ENCODE results near the gene P2RY12. TPM values are rescaled to one million over a fixed set of nuclear protein-coding genes. Genes with fewer than 3 reads are reported as not detected.

Gene P2RY12
- 49.8 TPM for total RNA-seq

DNA sequence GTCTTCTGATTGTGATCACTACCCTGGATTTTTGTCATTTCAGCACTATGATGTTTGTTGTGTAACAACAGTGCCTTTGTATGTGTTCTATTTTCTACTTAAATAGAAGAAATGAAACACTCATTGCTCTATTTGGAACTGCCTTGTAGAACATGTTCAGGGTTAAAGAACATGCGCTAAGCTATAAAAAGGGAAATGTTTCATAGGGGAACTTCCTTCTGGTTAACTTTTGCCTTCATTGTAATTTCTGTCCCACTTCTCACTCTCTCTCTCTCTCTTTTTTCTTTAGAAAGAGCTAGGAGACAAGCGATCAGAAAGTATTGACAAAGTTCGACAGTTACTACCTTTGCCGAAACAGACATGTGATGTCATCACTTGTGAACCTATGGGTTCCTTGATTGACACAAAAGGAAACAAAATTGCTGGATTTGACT, at the start of gene P2RY12:
Gene P2RY12 (minus strand): TSS at position 13 of the 434 bp plus-strand sequence. CDS start 45,908 bp downstream, outside the sequence.
- no peak for DNase-seq

DNA sequence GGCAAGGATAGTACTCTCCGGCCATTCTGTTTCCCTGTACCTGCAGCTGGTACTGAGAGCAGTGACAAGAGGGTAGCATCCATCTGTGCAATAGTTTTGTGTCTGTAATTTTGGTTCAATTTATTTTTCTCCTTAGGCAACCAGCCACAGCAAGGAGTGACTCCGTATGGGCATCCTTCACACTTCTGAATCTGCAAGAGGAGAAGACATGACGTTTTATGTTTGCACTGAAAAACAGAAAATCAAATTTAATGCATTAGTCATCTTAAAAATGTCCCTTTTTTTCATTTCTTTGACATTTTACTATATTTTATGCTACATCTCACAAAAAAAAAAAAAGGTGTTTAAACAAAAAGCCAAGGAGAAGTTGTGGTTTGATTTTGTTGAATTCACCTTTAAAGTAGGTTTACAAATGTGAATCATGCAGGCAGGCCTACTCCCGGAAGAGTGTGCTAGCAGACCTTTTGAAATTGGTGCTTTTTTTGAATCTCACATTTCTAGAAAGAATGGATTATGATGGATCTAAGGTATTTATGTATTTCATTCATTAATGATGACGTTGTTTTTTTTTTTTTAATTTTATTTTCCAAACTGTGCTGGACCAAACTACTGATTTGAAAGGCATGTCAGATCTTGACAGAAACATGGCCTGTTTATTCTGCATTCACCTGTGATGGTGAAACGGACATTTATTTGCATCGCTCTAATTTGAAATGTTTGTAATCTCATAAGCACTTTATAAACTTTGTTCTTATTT, 48.2 kb upstream of the P2RY12 start:
- no peak for DNase-seq

DNA sequence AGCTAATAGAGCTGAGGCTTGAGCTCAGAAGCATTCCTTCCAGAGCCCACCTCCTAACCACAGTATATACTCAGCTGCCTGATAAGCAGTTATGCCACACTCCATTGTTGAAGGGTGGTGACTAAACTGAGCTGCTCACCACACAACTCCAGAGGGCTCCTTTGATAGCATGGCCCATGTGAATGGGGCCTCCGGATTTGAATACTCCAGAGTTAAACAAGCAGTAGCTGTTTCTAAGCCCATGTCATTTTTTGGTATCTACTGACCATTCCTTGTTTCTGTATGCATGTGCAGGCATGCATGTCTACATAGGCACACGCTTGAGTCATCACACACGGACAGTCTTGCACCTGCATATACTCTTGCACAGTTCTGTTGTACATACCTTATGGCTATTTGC, 47.4 kb upstream of the P2RY12 start:
- no peak for DNase-seq

DNA sequence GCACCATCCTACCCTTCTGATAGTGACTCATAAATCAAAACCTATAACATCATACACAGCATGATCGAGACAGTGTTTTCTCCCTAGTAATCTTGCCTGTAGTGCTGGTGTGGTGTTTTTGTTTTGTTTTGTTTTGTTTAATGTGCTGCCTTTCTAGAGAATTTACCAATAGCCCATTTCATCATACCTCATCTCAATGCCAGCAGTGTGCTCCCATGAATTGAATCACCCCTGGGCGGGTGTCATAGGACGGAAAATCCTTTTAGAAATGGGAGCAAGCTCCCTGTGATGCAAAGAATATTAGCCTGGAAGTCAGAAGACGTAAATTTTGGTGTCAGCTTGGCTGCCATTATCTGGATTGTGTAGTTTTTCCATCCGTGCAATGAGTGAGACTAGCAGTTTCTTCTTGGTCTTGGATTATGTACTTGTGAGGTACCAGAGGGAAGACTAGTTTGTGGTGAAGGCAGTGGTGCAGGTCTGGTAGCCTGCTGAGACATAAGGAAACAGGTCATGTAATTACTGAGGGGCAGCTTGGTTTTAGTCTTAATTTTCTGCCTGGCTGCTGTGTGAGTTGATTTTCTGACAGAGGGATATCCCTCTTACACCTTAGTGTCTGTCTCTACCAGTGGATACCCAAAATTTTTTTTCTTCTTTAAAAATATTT, 46.4 kb upstream of the P2RY12 start:
- DNase-seq: no peak

DNA sequence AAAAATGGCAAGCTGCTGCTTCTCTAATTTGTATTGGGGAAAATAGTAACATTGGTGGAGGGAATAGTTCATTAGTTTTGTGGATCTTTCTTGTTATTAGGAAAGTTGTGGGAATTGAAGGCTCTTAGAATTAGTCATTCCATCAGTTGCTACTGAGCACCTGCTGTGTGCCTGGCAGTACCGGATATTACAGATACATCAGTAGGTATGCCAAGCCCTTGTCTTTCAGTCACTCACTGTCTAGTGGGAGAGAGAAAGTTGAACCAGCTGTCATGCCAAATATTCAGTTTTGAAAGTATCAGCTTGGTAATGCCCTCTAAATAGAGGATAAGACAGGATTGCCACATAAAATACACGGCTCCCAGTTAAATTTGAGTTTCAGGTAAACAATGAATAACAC, 43.8 kb upstream of the P2RY12 start:
- no peak for DNase-seq

DNA sequence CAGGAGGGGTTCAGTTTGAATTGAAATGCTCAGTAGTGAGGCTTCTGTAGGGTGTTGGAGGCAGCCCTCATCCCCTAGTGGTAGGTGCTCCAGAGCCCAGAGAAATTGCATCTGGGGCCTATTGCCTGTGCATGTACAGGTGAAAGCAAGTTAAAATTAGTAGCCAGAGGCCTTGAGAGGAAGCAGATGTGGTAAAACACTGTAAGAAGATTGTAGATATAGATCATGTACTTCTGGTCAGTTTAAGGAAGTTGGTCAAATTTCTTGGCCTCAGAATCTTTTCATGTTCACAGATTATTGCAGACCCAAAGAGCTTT, 41.7 kb upstream of the P2RY12 start:
- DNase-seq: no peak

DNA sequence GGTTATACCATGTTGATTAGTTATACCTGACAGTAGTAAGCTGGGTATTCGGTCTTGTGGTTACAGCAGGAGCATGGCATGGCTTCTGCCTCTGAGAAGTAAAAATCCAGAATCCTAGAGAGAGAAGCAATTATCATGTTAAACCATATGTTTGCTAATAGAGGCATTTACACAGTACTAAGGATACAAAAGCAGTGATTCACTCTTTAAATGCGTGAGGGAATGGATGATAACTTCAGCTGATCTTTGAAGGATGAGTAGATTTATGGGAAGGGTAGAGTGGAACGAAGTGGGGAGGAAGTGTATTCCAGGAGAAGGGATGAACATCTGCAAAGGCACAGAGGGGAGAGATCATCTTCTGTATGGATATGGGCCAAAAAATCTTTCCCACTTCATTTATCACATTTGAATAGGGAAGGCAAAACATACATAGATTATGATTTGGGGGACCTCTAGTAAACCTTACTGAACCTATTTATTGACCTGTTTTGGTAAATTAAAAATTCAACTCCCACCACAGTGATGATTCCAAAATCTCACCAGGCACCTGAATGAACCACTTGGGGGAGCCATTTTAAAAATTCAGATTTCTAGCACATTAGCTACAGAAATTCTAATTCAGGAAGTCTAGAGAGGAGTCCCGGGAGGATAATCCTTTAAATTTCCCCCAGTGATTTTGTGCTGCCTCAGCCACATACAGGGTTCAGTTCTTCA, 41.2 kb upstream of the P2RY12 start:
- no peak for DNase-seq

DNA sequence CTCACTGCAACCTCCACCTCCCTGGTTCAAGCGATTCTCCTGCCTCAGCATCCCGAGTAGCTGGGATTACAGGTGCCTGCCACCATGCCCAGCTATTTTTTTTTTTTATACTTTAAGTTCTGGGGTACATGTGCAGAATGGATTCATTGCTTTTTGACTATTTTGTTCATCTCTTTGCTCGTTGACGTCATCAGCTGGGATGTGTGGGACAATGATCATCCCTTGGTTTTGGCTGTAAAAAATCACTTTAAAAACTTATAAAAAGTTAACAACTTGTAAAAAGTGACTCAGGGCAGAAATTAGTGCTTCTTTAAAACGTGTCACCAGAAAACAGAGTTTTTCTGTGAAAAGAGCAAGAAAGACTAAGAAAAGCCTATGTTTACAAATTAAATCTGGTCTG, 38.5 kb upstream of the P2RY12 start:
- DNase-seq: no peak

DNA sequence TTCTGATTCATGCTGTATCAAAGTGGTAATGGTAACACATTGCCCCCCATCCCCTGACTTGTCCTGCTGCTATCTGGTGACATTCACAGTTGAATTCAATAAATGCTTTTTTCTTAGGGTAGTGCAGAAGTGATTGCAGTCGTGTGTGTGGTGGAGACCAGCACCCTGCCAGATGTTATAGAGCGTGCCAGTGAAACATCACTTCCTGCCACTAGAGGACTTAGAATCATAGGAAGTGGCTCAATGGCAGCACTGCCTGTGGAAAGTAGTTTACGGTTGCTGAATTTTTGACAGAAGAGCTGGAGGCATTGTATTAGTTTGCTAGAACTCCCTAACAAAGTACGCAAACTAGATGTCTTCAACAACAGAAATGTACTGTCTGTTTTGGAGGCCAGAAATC, 37.4 kb upstream of the P2RY12 start:
- no peak for DNase-seq

DNA sequence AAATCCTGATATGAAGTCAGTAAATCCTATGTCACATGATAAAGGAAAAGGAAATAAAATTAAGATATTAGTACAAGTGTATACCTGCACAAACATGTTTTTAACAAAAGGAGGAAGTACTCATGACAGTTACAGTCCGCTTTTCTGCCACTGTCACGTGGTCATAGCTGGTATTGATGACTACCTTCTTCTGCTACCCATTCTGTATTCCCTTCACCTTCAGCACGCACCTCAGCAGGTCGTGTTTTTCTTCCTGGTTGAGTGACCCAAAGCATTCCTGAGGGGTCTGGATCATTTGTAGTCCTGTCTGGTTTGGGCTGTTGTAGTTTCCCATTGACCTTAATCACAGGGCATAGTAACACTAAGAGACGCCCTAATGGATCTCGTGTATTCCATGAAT, 35.3 kb upstream of the P2RY12 start:
- no peak for DNase-seq

DNA sequence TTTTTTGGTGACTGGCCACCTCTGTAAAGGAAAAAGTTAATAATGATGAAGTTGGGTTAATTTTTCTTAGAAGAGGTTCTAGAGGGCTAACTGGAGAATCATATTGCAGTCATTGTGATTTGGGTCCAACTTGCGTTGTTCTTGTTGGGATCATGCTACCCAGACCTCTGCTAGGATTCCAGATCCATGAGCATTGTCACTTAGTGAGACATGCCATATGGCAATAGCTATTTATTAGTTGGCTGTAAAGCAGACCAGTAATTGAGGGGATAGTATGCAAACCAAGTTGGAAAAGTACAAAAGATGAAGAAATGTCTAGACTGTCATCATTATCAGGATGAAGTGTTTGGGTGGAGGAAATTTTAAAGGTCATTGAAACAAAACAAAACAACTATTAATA, 30.7 kb upstream of the P2RY12 start:
- DNase-seq: no peak

DNA sequence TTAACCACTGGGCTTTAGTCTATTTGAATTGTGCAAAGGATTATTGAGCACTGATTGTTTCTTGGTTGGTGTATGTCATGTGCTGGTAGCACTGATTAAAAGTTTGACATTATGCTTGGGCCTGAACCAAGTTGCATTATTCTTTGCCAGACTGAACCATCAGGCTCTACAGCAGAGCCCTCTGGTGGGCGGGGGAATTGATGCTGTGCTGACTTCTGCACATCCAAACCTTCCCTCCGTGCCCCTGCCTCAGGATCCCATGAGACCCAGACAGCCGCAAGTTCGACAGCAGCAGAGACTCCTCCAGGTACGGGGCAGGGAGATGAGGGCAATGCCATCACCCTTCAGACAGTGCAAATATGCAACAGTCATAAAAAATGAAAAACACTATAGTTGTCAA, 28.4 kb upstream of the P2RY12 start:
- no peak for DNase-seq

DNA sequence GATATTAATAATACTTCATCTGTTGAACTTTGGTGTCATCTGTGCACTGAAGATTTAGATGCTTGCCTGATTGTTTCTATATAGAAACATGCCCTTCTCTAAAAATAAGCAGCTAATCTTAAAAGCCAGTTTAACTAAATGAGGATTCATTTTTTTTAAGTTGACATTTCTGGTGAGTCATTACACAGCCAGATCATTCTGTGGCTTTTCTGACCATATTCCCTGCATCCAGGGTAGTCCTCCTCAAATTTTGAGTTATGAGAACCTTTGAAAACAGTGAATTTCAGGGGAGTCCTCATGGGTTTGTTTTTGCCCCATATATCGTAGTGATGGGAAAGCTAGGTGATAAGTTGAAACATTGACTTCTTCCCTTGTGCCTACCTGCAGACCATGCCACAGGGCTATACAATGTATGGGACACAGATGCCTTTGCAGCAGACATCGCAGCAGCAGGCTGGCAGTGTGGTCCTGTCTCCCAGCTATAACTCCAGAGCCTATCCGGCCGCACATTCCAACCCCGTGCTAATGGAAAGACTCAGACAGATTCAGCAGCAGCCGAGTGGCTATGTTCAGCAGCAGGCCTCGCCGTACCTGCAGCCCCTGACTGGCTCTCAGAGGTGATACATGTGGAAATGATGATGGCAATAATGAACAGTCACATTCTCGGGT, 26.5 kb upstream of the P2RY12 start:
- no peak for DNase-seq

DNA sequence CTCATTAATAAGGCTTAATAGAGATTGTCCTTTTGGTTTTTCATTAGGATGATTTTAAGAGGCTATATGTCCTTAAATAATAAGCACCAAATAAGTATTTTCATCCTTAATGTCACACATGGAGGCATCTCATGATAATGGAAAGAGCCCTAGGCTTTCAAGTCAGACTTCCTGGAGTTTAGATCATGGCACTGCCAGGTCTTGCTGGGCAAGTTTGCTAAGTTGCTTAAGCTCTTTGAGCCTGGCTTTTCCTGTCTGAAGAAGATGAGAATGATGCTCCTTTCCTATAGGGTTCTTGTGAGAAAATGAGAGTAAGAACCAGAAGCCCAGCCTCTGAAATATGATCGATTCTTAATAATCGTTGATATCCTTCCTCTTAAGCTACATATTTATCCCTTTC, 23.4 kb upstream of the P2RY12 start:
- DNase-seq: no peak

DNA sequence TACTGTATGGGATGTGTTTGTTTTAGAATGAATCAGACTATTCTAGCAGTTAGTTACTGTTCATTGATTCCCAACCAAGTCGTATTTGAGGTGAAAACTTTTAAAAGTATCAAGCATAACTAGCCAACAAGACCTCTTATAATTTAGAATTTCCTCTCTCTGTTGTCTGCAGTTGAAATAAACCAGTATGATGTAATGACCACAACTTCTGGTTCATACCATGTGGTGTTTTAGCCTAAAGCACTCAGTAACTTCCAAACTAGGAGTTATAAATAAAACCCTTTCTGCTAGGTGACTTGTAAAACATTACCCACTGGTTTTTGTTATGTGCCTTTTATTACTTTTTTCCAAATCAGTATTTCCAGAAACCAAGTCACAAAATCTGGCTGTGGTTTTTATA, 19.8 kb upstream of the P2RY12 start:
- DNase-seq: no peak

DNA sequence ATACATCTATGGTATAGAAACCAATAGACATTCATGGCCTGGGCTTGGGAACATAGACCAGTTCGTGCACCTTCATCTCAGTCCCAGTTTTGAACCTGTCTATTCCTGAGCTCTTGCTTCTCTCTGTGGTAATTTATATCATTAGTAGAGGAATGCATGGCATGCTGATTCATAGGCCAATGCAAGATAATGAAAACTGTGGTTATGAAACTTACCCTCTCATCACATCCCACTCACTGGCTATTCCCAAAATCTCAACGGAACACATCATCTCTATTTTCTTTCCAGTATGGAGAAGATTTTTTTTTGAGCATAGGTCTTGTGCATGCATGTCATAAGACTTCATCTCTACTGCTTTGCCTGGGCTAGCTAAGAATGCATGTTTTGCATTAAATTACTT, 18.7 kb upstream of the P2RY12 start:
- no peak for DNase-seq

DNA sequence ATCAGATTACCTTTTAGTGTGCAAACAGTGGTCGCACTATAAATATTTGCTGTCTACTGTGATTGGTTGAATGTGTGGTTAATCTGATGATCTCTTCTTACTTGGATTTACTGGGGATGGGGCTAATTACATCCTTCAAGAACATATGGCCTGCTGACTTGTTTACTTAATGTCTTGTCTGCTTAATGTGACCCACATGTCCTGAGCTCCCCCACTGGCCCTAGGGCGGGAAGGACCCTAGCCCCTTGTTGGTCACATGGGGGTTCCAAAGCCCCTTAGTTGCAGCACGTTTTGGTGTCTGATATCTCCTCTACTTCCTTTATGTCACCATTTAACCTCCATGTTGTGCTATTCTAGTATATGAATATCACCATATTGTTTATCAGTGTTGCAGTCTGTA, 17.8 kb upstream of the P2RY12 start:
- no peak for DNase-seq

DNA sequence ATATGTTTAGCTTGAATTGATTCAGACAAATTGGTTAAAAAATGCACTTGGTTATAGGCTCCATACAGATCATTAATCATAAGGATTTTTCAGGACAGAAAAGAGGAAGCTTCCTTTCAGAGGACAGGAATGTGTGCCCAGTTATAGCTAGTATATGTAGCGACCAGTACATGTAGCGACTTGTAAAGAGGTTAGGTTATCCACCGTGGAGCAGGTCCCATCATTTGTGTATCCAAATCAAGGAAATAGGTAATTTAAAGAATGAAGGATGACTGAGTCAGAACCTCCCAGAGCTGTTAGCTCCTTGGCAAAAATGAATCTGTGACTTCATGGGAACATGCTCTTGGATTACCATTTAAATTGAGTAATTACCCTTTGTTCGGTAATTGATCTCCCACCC, 15.8 kb upstream of the P2RY12 start:
- DNase-seq: no peak

DNA sequence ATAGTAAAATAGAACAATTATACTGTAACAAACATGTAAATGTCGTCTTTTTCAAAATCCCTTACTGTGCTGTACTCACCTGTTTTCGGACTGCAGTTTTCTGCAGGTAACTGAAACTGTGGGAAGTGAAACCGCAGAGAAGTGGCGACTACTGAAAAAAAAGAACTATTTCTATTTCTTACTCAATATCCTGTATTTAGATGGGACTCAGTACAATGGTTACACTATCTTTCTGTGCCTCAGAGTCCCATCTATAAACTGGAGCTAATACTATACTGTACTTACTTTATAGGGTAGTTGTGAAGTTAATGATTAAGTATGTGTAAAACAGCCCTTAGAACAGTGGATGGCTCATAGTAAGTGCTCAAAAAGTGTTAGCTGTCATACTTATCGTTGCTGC, 14.3 kb upstream of the P2RY12 start:
- no peak for DNase-seq

DNA sequence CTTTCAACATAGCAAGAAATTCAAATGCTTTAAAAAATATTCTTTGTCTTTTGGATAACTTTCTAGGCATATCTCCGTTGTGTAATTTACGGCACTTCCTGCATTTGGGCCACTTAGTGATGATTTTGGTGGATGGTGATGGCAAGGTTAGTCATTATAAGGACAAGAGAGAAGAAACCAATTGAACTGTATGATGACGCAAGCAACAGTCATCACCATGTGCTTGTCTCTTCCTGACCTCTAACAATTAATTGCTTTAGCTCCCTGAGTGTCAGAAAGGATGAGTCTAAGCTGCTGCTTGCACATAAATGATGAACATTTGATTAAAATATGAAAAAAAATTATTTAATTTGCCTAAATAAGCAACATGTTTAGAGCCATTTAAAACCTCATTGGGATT, 11.3 kb upstream of the P2RY12 start:
- no peak for DNase-seq

DNA sequence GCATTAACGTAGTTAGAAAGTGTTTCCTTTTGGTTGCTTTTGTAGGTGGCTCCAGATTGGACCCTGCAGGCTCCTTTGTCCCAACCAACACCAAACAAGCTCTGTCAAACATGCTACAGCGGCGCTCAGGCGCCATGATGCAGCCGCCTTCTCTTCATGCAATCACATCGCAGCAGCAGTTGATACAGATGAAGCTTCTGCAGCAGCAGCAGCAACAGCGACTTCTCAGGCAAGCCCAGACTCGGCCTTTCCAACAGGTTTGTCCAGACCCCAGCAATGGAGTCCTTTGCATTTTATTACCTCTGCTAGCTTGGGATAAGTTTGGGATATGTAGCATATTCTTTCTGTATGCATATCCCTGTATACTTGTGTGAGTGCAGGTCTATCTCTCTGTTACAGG, 10.1 kb upstream of the P2RY12 start:
- DNase-seq: no peak

DNA sequence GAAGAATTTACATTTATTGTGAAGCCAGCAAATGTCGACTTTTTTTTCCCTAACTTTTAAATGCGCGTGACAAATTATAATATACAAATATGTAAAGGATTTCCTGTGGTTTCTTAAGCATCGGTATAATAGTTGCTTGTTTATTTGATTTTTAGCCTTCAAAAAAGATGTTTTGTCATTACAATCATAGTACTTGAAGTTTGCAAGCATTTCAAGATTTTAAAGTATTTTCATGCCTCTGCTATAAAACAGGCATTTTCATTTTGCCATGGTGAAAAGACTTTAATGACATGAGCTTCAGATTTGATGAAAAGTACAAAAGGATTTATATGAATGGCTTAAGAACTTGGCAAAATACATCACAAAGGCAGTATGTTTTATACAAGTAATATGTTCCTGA, 9.4 kb upstream of the P2RY12 start:
- no peak for DNase-seq

DNA sequence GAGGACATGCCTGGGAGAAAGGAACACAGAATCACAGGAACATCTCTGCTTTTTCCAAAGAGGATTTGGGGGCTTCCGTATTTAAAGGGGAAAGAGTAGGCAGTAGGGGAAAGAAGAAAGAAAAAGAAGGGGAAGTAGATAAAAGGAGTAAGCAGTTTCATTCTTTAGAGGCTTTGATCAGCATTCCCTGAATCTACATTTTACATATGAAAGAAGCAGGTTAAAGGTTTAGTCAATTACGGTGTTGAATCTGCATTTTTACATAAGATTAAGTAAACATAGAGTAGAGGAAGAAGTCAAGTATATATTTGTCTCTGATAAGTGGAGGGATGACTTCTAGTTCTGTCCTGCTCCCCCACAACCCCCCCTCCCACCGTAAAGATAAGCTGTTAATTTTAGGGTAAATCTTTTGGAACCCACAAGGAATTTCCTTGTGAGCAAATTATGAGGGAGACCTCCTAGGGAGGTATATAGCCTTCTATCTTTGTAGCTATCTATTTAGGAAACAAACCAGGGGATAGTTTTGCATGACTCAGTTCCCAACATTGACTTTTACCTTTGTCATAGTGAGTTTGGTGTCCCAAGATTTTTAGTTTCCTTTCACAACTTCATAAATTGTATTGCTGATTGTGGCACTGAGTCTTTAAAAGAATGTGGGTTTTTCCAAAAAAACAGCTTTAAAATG, 8.7 kb upstream of the P2RY12 start:
- no peak for DNase-seq
